ENCODE data around the gene TMEM72. TPM values are rescaled to one million over a fixed set of nuclear protein-coding genes. Genes with fewer than 3 reads are reported as not detected.

TMEM72 gene
- total RNA-seq, 2 donors from 2014 or later, result 0.15 TPM; not detected in 1

- Histone ChIP-seq H3K27me3 (no peaks in the 10 kb centered on the region), H3K4me3 (peak overlapping the region; percentile 8 to 69), H3K4me1 (peaks cover 0 to 85% of the 10 kb centered on the region in 2 donors), H3K9me3 (no peaks in the 10 kb centered on the region), H3K27ac (peak overlapping the region; percentile 94 to 96), H3K36me3 (no peaks in the 10 kb centered on the region)
- peak; percentile 58 for DNase-seq (ENCODE audit: low spot score)
- peak in 1 of 2 donors; percentile 43 for TF ChIP-seq CTCF (IDR thresholded peaks at IDR 0.05)
These were observed 52.0 kb downstream of the TMEM72 start for GRCh38 chr10:44962870-44963738.

- Histone ChIP-seq H3K27ac (peak overlapping the region; percentile 94 to 96), H3K36me3 (no peaks in the 10 kb centered on the region), H3K4me3 (peak overlapping the region; percentile 8 to 69), H3K9me3 (no peaks in the 10 kb centered on the region), H3K27me3 (no peaks in the 10 kb centered on the region), H3K4me1 (peaks cover 0 to 86% of the 10 kb centered on the region in 2 donors)
- TF ChIP-seq CTCF (IDR thresholded peaks at IDR 0.05), result no peak
- DNase-seq (ENCODE audit: low spot score), result peak; percentile 79
These were observed 52.9 kb downstream of the TMEM72 start for GRCh38 chr10:44963772-44964633.

- no peaks in the 10 kb centered on the region for H3K9me3 ChIP-seq
- no peak overlapping the region for H3K4me3 ChIP-seq
- peak; percentile 16 for DNase-seq (ENCODE audit: low spot score)
- peaks cover 0 to 92% of the 10 kb centered on the region in 2 donors for H3K4me1 ChIP-seq
- peaks cover 7% of the 10 kb centered on the region for H3K36me3 ChIP-seq
- no peak for TF ChIP-seq CTCF (IDR thresholded peaks at IDR 0.05)
- H3K27ac ChIP-seq, result peak overlapping the region; percentile 94 to 96
- H3K27me3 ChIP-seq, result no peaks in the 10 kb centered on the region
These were observed 54.0 kb downstream of the TMEM72 start for GRCh38 chr10:44965104-44965503.

GRCh38 chr10:44965651-44966097 is 54.5 kb downstream of the TMEM72 start:
- Histone ChIP-seq H3K9me3 (no peaks in the 10 kb centered on the region), H3K27me3 (no peaks in the 10 kb centered on the region), H3K36me3 (peaks cover 13% of the 10 kb centered on the region), H3K4me3 (no peak overlapping the region), H3K27ac (peak overlapping the region; percentile 94 to 96), H3K4me1 (peaks cover 0 to 94% of the 10 kb centered on the region in 2 donors)
- peak; percentile 59 for DNase-seq (ENCODE audit: low spot score)
- peak in 1 of 2 donors; percentile 26 for TF ChIP-seq CTCF (IDR thresholded peaks at IDR 0.05)

- Histone ChIP-seq H3K9me3 (no peaks in the 10 kb centered on the region), H3K27ac (peak overlapping the region; percentile 94 to 96), H3K4me3 (no peak overlapping the region), H3K36me3 (peaks cover 19% of the 10 kb centered on the region), H3K4me1 (peaks cover 0 to 91% of the 10 kb centered on the region in 2 donors), H3K27me3 (no peaks in the 10 kb centered on the region)
- DNase-seq (ENCODE audit: low spot score), result peak; percentile 50
- no peak for TF ChIP-seq CTCF (IDR thresholded peaks at IDR 0.05)
These were observed 55.1 kb downstream of the TMEM72 start for GRCh38 chr10:44966129-44966815.
